ENCODE results near the gene CDH20.
A peak's percentile ranks its signal among the peaks of the same experiment; 100 is the strongest.

Gene CDH20

DNA sequence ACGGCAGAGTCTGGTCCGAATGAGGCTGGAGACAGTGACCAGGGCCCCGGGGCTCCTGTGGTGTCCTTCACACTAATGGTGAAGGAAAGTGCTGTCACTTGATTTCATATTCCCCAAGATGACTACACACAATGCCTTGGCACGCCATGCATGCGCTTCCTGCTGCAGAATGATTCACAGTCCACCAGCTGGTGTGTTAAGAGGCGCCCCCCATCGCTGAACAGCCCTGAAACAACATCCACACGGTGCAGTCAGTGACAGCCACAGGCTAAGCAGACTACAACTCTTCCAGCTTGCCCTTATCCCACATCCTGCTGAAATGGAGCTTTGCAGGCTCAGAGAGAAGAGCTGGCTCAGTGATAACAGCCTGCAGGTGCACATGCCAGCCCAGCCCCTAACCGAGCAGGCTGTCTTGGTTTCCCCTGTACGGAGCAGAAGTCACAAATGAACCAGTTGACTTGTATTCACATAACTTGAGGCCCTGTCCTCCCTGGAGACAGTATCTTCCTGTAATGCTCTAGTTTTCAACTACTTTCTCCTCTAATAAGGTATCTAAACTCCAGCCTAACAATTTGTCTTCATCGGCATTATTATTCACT, 24.3 kb upstream of the CDH20 start:
- Histone ChIP-seq H4K8ac (ENCODE audit: low read length) (no peak overlapping the region), H2AK5ac (ENCODE audit: low read length, severe bottlenecking) (no peak overlapping the region), H4K91ac (ENCODE audit: low read length) (peak overlapping the region; percentile 18), H3K9ac (ENCODE audit: low read length) (no peak overlapping the region), H3K27me3 (ENCODE audit: control insufficient read depth in 1 of 2, insufficient read depth in 1 of 2, low read length in 2 of 2) (no peaks in the 10 kb centered on the region), H2BK15ac (ENCODE audit: low read depth, poor library complexity, severe bottlenecking) (no peak overlapping the region), H2BK5ac (ENCODE audit: low read depth, low read length, poor library complexity, severe bottlenecking) (no peak overlapping the region), H3K79me1 (replicated peaks; ENCODE audit: low read length, poor library complexity, severe bottlenecking) (no peaks in the 10 kb centered on the region), H3K36me3 (ENCODE audit: control insufficient read depth in 1 of 2, insufficient read depth in 2 of 2, low read depth in 1 of 2, low read length in 2 of 2) (no peaks in the 10 kb centered on the region), H2AFZ (ENCODE audit: low read depth, low read length) (no peak overlapping the region), H3K18ac (ENCODE audit: low read depth in 1 of 2, low read length in 2 of 2) (no peak overlapping the region), H3K4me2 (ENCODE audit: low read length, poor library complexity, severe bottlenecking) (no peak overlapping the region), H2BK120ac (ENCODE audit: low read depth, low read length) (no peak overlapping the region), H3K9me3 (ENCODE audit: control insufficient read depth, low read length) (no peaks in the 10 kb centered on the region), H3K27ac (ENCODE audit: low read length, poor library complexity, severe bottlenecking) (no peak overlapping the region), H2BK12ac (ENCODE audit: low read length in 2 of 2) (no peak overlapping the region), H3K14ac (ENCODE audit: low read length in 2 of 2) (no peak overlapping the region), H3K4me1 (ENCODE audit: control insufficient read depth, insufficient read depth, low read depth, low read length) (peaks cover 2% of the 10 kb centered on the region), H3K23ac (ENCODE audit: low read length in 2 of 2) (no peak overlapping the region), H3K4ac (ENCODE audit: low read depth in 1 of 2, low read length in 2 of 2) (no peak overlapping the region), H3K4me3 (ENCODE audit: insufficient read depth in 1 of 2, low read depth in 1 of 2, low read length in 2 of 2) (no peak overlapping the region)
- DNase-seq, result no peak
- WGBS, result 82% methylated on average over 10 of the region's 11 CpGs

DNA sequence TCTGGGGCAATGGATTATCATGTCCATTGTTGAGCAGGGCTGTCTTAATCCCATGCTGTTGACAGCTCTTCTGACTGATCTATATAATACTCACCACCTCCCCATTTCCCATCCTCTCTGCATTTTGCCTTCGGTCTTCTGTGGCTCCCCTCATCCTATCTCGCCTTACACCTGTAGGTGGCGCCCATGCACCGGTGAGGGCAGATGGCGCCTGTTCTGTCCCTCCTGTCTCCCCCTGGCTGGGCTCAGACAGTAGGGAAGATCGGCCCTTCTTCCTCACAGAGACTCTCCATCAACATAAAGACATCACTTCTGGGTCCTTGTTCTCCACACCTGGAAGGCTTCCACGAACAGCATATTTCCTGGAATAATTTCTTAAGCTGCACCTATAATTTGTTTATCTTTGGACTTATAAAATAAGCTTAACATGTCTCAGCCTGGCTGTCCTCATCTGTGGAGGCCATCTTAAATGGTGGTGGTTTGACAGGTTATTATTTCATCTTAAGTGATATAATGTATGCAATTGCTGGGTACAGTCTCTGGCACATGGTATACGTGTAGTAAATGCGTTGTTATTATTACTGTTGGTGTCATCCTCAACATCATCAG, 10.9 kb upstream of the CDH20 start:
- no peak overlapping the region for H2AFZ ChIP-seq (ENCODE audit: low read depth, low read length)
- H3K79me1 ChIP-seq (replicated peaks; ENCODE audit: low read length, poor library complexity, severe bottlenecking), result no peaks in the 10 kb centered on the region
- 26% methylated on average over 9 of the region's 9 CpGs for WGBS
- no peak overlapping the region for H2BK12ac ChIP-seq (ENCODE audit: low read length in 2 of 2)
- no peak overlapping the region for H2BK120ac ChIP-seq (ENCODE audit: low read depth, low read length)
- no peak overlapping the region for H2BK5ac ChIP-seq (ENCODE audit: low read depth, low read length, poor library complexity, severe bottlenecking)
- H3K9me3 ChIP-seq (ENCODE audit: control insufficient read depth, low read length), result no peaks in the 10 kb centered on the region
- H3K18ac ChIP-seq (ENCODE audit: low read depth in 1 of 2, low read length in 2 of 2), result no peak overlapping the region
- H3K4me1 ChIP-seq (ENCODE audit: control insufficient read depth, insufficient read depth, low read depth, low read length), result no peaks in the 10 kb centered on the region
- H3K4me2 ChIP-seq (ENCODE audit: low read length, poor library complexity, severe bottlenecking), result no peak overlapping the region
- H3K23ac ChIP-seq (ENCODE audit: low read length in 2 of 2), result no peak overlapping the region
- H4K8ac ChIP-seq (ENCODE audit: low read length), result no peak overlapping the region
- H3K27ac ChIP-seq (ENCODE audit: low read length, poor library complexity, severe bottlenecking), result no peak overlapping the region
- H3K9ac ChIP-seq (ENCODE audit: low read length), result no peak overlapping the region
- H2AK5ac ChIP-seq (ENCODE audit: low read length, severe bottlenecking), result no peak overlapping the region
- no peak overlapping the region for H3K4ac ChIP-seq (ENCODE audit: low read depth in 1 of 2, low read length in 2 of 2)
- peak; percentile 37 for DNase-seq
- no peak overlapping the region for H4K91ac ChIP-seq (ENCODE audit: low read length)
- H3K4me3 ChIP-seq (ENCODE audit: insufficient read depth in 1 of 2, low read depth in 1 of 2, low read length in 2 of 2), result no peak overlapping the region
- H3K36me3 ChIP-seq (ENCODE audit: control insufficient read depth in 1 of 2, insufficient read depth in 2 of 2, low read depth in 1 of 2, low read length in 2 of 2), result no peaks in the 10 kb centered on the region
- H2BK15ac ChIP-seq (ENCODE audit: low read depth, poor library complexity, severe bottlenecking), result no peak overlapping the region
- H3K27me3 ChIP-seq (ENCODE audit: control insufficient read depth in 1 of 2, insufficient read depth in 1 of 2, low read length in 2 of 2), result no peaks in the 10 kb centered on the region
- no peak overlapping the region for H3K14ac ChIP-seq (ENCODE audit: low read length in 2 of 2)

DNA sequence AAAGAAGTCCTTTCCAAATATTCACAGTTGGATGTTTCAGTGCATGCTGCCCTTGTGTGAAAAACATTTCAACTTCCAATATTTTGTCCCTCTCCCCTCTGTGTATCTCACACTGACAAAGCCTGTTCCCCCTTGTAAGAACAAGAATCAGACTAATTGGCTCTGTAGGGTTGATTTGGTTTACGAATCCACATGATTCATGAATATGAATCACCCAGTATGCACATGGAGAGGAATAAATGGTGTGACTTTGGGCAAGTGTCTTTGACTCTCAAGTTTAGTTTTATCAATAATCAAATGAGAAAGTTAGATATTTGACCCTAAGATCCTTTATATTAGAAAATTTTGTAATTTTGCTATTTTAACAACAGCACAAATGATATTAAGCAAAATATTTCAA, 9.3 kb upstream of the CDH20 start:
- Histone ChIP-seq H2BK120ac (ENCODE audit: low read depth, low read length) (no peak overlapping the region), H3K9me3 (ENCODE audit: control insufficient read depth, low read length) (no peaks in the 10 kb centered on the region), H2BK15ac (ENCODE audit: low read depth, poor library complexity, severe bottlenecking) (no peak overlapping the region), H2AFZ (ENCODE audit: low read depth, low read length) (no peak overlapping the region), H3K9ac (ENCODE audit: low read length) (no peak overlapping the region), H3K4ac (ENCODE audit: low read depth in 1 of 2, low read length in 2 of 2) (no peak overlapping the region), H4K8ac (ENCODE audit: low read length) (no peak overlapping the region), H3K79me1 (replicated peaks; ENCODE audit: low read length, poor library complexity, severe bottlenecking) (no peaks in the 10 kb centered on the region), H3K36me3 (ENCODE audit: control insufficient read depth in 1 of 2, insufficient read depth in 2 of 2, low read depth in 1 of 2, low read length in 2 of 2) (no peaks in the 10 kb centered on the region), H4K91ac (ENCODE audit: low read length) (no peak overlapping the region), H3K14ac (ENCODE audit: low read length in 2 of 2) (no peak overlapping the region), H3K4me1 (ENCODE audit: control insufficient read depth, insufficient read depth, low read depth, low read length) (no peaks in the 10 kb centered on the region), H3K4me2 (ENCODE audit: low read length, poor library complexity, severe bottlenecking) (no peak overlapping the region), H2BK12ac (ENCODE audit: low read length in 2 of 2) (no peak overlapping the region), H2AK5ac (ENCODE audit: low read length, severe bottlenecking) (no peak overlapping the region), H3K23ac (ENCODE audit: low read length in 2 of 2) (no peak overlapping the region), H3K4me3 (ENCODE audit: insufficient read depth in 1 of 2, low read depth in 1 of 2, low read length in 2 of 2) (no peak overlapping the region), H3K27ac (ENCODE audit: low read length, poor library complexity, severe bottlenecking) (no peak overlapping the region), H2BK5ac (ENCODE audit: low read depth, low read length, poor library complexity, severe bottlenecking) (no peak overlapping the region), H3K18ac (ENCODE audit: low read depth in 1 of 2, low read length in 2 of 2) (no peak overlapping the region), H3K27me3 (ENCODE audit: control insufficient read depth in 1 of 2, insufficient read depth in 1 of 2, low read length in 2 of 2) (no peaks in the 10 kb centered on the region)
- no peak for DNase-seq
- 13% methylated on average over 1 of the region's 1 CpG for WGBS

DNA sequence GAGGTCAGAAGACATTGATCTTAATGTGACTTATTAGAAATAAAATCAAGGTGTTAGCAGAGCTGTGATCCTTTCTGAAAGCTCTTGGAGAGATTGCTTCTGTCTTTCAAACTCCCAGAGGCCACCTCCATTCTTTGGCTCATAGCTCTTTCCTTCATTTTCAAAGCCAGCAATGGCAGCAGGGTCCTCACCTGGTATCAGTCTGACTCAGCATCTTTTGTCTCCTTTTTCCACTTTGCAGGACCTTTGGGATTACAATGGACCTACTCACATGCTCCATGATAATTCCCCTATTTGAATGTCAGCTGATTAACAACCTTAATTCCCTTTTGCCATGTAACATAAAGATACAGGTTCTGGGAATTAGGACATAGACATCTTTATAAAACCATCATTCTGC, 6.8 kb upstream of the CDH20 start:
- no peak overlapping the region for H4K91ac ChIP-seq (ENCODE audit: low read length)
- no peak overlapping the region for H3K4me3 ChIP-seq (ENCODE audit: insufficient read depth in 1 of 2, low read depth in 1 of 2, low read length in 2 of 2)
- no peaks in the 10 kb centered on the region for H3K27me3 ChIP-seq (ENCODE audit: control insufficient read depth in 1 of 2, insufficient read depth in 1 of 2, low read length in 2 of 2)
- no peak for DNase-seq
- no peaks in the 10 kb centered on the region for H3K9me3 ChIP-seq (ENCODE audit: control insufficient read depth, low read length)
- H2BK120ac ChIP-seq (ENCODE audit: low read depth, low read length), result no peak overlapping the region
- H3K4me2 ChIP-seq (ENCODE audit: low read length, poor library complexity, severe bottlenecking), result no peak overlapping the region
- H3K4me1 ChIP-seq (ENCODE audit: control insufficient read depth, insufficient read depth, low read depth, low read length), result no peaks in the 10 kb centered on the region
- no peak overlapping the region for H3K14ac ChIP-seq (ENCODE audit: low read length in 2 of 2)
- no peak overlapping the region for H4K8ac ChIP-seq (ENCODE audit: low read length)
- no peak overlapping the region for H3K4ac ChIP-seq (ENCODE audit: low read depth in 1 of 2, low read length in 2 of 2)
- no peaks in the 10 kb centered on the region for H3K36me3 ChIP-seq (ENCODE audit: control insufficient read depth in 1 of 2, insufficient read depth in 2 of 2, low read depth in 1 of 2, low read length in 2 of 2)
- H2BK12ac ChIP-seq (ENCODE audit: low read length in 2 of 2), result no peak overlapping the region
- H2AFZ ChIP-seq (ENCODE audit: low read depth, low read length), result no peak overlapping the region
- no peak overlapping the region for H2AK5ac ChIP-seq (ENCODE audit: low read length, severe bottlenecking)
- H3K18ac ChIP-seq (ENCODE audit: low read depth in 1 of 2, low read length in 2 of 2), result no peak overlapping the region
- no peak overlapping the region for H2BK5ac ChIP-seq (ENCODE audit: low read depth, low read length, poor library complexity, severe bottlenecking)
- H3K9ac ChIP-seq (ENCODE audit: low read length), result no peak overlapping the region
- no peak overlapping the region for H3K23ac ChIP-seq (ENCODE audit: low read length in 2 of 2)
- H3K27ac ChIP-seq (ENCODE audit: low read length, poor library complexity, severe bottlenecking), result no peak overlapping the region
- no peak overlapping the region for H2BK15ac ChIP-seq (ENCODE audit: low read depth, poor library complexity, severe bottlenecking)
- H3K79me1 ChIP-seq (replicated peaks; ENCODE audit: low read length, poor library complexity, severe bottlenecking), result no peaks in the 10 kb centered on the region

Measured in mesenchymal stem cell (in vitro differentiated cells and primary cell).